Naive B cell (primary cell): Measurements from ENCODE around the gene UTS2R. TPM values are rescaled to one million over a fixed set of nuclear protein-coding genes. Genes with fewer than 3 reads are reported as not detected.
A peak's percentile ranks its signal among the peaks of the same experiment; 100 is the strongest.

ENCODE experiments used
- ATAC-seq, 2 donors: fragments of 150-1000 bp; cut with Tn5 transposase; 2 replicates each; pipeline ENCODE4 v1.10.0; 2021; ENCODE audit warnings: low read depth in 2 of 2, mild to moderate bottlenecking in 2 of 2, moderate library complexity in 2 of 2
- DNase-seq: peaks from one replicate; pipeline ENCODE4 v3.0.0; 2022
- H3K27ac Mint-ChIP-seq, 6 donors: one replicate each; pipeline ENCODE4 v1.8.0; 2020 to 2022; ENCODE audit warnings: mild to moderate bottlenecking in 6 of 6, mixed read lengths in 6 of 6, moderate library complexity in 5 of 6, inconsistent platforms in 2 of 6
- H3K27me3 Mint-ChIP-seq, 3 donors: one replicate each; pipeline ENCODE4 v1.8.0; 2021 to 2022; ENCODE audit warnings: mixed read lengths in 3 of 3, mild to moderate bottlenecking in 1 of 3
- H3K36me3 Mint-ChIP-seq, 2 donors: one replicate each; pipeline ENCODE4 v1.8.0; 2020 to 2022; ENCODE audit warnings: mixed read lengths in 2 of 2, inconsistent platforms in 1 of 2, mild to moderate bottlenecking in 1 of 2
- H3K4me1 Mint-ChIP-seq, 3 donors: one replicate each; pipeline ENCODE4 v1.8.0; 2020 to 2022; ENCODE audit warnings: mixed read lengths in 3 of 3, inconsistent platforms in 1 of 3, mild to moderate bottlenecking in 1 of 3, moderate library complexity in 1 of 3
- H3K4me3 Mint-ChIP-seq, 8 donors: one replicate each; pipeline ENCODE4 v1.8.0; 2020 to 2022; ENCODE audit warnings: mild to moderate bottlenecking in 8 of 8, mixed read lengths in 8 of 8, moderate library complexity in 8 of 8, inconsistent platforms in 2 of 8
- H3K9me3 Mint-ChIP-seq, 7 donors: one replicate each; pipeline ENCODE4 v1.8.0; 2020 to 2022; ENCODE audit warnings: mixed read lengths in 7 of 7, mild to moderate bottlenecking in 5 of 7, inconsistent platforms in 2 of 7, moderate library complexity in 1 of 7
- polyA plus RNA-seq, 6 donors: library from polyadenylated mRNA; unstranded; fragments of 300-500 nt; fragmentation: Illumina TruSeq; gene quantifications; one replicate each; pipeline ENCODE4 v1.2.3, GENCODE V29; 2021; ENCODE audit warnings: low read depth in 6 of 6

UTS2R gene
- polyA plus RNA-seq, 6 donors from 2014 or later, result not detected

DNA sequence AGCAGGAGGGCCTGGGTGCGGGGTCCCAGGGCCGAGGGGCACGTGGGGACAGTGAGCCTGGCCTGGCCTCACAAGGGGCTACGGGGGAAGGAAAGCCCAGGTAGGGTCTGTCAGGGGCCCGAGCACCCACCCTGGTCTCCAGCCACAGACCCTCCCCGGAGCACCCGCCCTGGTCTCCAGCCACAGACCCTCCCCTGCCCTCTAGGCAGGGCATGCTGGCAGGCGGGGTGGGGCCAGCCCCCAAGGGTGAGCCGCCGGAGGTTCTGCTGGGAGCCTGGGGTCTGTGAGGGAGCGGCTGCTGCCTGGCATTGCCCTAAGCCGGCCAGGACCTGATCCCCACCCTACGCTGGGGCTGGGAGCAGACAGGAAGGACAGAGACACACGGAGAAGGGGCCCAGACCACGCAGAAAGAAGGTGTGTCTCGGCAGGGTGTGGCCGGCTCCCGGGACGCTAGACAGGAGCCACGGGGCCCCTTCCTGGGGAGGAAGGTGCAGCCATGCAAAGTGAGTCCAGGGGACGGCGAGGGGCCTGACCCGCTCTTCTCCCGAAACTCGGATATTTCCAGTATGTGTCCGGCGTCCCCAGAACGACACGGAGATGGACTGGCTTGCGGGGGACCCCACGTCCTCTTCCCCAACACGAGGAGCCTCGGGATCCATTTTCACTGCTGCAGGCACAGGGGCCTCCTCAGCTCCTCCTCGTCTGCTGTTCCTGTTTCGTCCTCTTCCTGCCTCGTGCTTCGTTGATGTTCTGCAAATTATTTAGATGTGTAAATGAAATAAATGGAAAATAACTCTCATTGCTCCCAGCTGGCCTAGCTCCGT is 15.5 kb downstream of the UTS2R start:
- ATAC-seq (no peak), DNase-seq (no peak)
- peak overlapping the region in 1 of 6 donors; percentile 72 for H3K27ac Mint-ChIP-seq
- H3K4me3 Mint-ChIP-seq, result no peak overlapping the region
- peaks cover 0 to 36% (median 3%) of the 10 kb centered on the region in 3 donors for H3K27me3 Mint-ChIP-seq
- H3K9me3 Mint-ChIP-seq, result no peaks in the 10 kb centered on the region
- H3K36me3 Mint-ChIP-seq, result no peaks in the 10 kb centered on the region
- H3K4me1 Mint-ChIP-seq, result peaks cover 2 to 8% (median 7%) of the 10 kb centered on the region in 3 donors

GRCh38 chr17:82387705-82388106 is 16.1 kb downstream of the UTS2R start:
- Mint-ChIP-seq H3K27ac (peak overlapping the region in 2 of 6 donors; percentile 54 to 72), H3K27me3 (peaks cover 0 to 32% (median 3%) of the 10 kb centered on the region in 3 donors), H3K4me1 (peaks cover 2 to 8% (median 7%) of the 10 kb centered on the region in 3 donors), H3K9me3 (no peaks in the 10 kb centered on the region), H3K36me3 (no peaks in the 10 kb centered on the region), H3K4me3 (no peak overlapping the region)
- ATAC-seq (no peak), DNase-seq (no peak)

GRCh38 chr17:82388223-82388921 is 16.8 kb downstream of the UTS2R start:
- Mint-ChIP-seq H3K9me3 (no peaks in the 10 kb centered on the region), H3K27me3 (peaks cover 0 to 27% (median 3%) of the 10 kb centered on the region in 3 donors), H3K4me1 (peaks cover 2 to 8% (median 7%) of the 10 kb centered on the region in 3 donors), H3K4me3 (no peak overlapping the region), H3K36me3 (no peaks in the 10 kb centered on the region), H3K27ac (peak overlapping the region in 1 of 6 donors; percentile 54)
- DNase-seq (no peak), ATAC-seq (no peak)

DNA sequence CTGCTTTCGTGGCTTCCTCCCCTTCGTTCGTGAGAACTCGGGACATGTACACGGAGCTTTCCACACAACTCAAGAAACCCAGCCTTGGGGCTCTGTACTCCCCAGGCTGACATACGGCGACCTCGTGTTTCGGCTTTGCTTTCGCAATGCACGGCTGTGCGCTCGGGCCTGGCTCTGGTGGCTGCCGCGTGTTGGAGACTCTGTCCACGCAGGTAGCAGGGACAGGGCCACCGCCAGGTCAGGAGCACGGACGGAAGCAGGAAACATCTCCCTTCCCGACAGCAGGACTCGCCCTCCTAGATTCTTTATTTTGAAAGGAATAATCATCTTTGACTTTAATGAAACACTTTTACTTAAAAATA is 17.3 kb downstream of the UTS2R start:
- H3K9me3 Mint-ChIP-seq, result no peaks in the 10 kb centered on the region

DNA sequence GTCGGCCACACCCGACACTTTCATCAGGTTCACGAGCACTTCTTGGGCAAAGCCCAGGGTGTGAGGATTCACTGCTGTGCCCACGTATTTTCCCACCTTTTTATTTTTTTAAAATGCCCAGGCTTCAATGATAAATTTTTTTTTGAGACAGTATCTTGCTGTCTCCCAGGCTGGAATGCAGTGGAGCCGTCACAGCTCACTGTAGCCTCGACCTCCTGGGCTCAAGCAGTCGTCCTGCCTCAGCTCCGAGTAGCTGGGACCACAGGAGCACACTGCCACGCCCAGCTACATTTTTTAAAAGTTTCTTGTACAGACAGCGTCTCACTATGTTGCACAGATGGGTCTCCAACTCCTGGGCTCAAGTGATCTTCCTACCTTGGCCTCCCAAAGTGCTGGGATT is 17.8 kb downstream of the UTS2R start:
- Mint-ChIP-seq H3K4me1 (peaks cover 2 to 8% (median 7%) of the 10 kb centered on the region in 3 donors), H3K27ac (no peak overlapping the region), H3K4me3 (no peak overlapping the region), H3K9me3 (no peaks in the 10 kb centered on the region), H3K36me3 (no peaks in the 10 kb centered on the region), H3K27me3 (peaks cover 0 to 23% (median 0%) of the 10 kb centered on the region in 3 donors)
- DNase-seq (no peak), ATAC-seq (no peak)

More for the DNA sequence above, 17.3 kb downstream of the UTS2R start:
- Mint-ChIP-seq H3K27ac (no peak overlapping the region), H3K27me3 (peaks cover 0 to 23% (median under 1%) of the 10 kb centered on the region in 3 donors), H3K36me3 (no peaks in the 10 kb centered on the region), H3K4me3 (no peak overlapping the region), H3K4me1 (peaks cover 2 to 8% (median 7%) of the 10 kb centered on the region in 3 donors)
- ATAC-seq (no peak), DNase-seq (no peak)

GRCh38 chr17:82390015-82390859 is 18.7 kb downstream of the UTS2R start:
- no peak overlapping the region for H3K27ac Mint-ChIP-seq
- H3K27me3 Mint-ChIP-seq, result peaks cover 0 to 17% (median 0%) of the 10 kb centered on the region in 3 donors
- no peaks in the 10 kb centered on the region for H3K36me3 Mint-ChIP-seq
- no peak overlapping the region for H3K4me3 Mint-ChIP-seq
- no peaks in the 10 kb centered on the region for H3K9me3 Mint-ChIP-seq
- no peak for DNase-seq
- H3K4me1 Mint-ChIP-seq, result peaks cover 2 to 8% (median 7%) of the 10 kb centered on the region in 3 donors
- no peak for ATAC-seq

DNA sequence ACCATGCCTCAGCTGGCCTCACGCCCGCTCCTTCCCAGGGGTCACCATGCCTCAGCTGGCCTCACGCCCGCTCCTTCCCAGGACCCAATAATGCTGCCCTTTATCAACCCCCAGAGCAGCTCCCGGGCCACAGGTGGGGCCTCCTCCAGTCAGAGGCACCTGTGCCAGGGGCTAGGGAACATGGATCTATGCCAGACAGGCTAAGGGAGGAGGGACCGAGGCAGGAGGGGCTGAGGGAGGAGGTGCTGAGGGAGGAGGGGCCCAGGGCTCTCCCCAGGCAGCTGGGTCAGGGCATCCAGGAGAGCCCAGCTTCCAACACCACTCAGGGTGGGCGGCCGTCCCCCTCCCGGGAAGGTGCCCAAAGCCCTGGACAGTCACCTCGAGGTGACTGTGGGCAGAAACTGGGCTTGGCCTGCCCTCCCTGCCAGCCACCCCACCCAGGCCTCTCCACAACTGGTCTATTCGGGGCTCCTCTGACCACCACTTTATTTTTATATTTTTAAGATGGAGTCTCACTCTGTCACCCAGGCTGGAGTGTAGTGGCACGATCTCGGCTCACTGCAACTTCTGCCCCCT is 19.4 kb downstream of the UTS2R start:
- Mint-ChIP-seq H3K27me3 (peaks cover 0 to 13% (median 0%) of the 10 kb centered on the region in 3 donors), H3K27ac (no peak overlapping the region), H3K4me3 (no peak overlapping the region), H3K4me1 (peaks cover 2 to 8% (median 8%) of the 10 kb centered on the region in 3 donors), H3K36me3 (peaks cover 0 to under 1% of the 10 kb centered on the region in 2 donors), H3K9me3 (no peaks in the 10 kb centered on the region)
- ATAC-seq (no peak), DNase-seq (no peak)

GRCh38 chr17:82391496-82392066 is 20.0 kb downstream of the UTS2R start:
- peaks cover 0 to 7% of the 10 kb centered on the region in 2 donors for H3K36me3 Mint-ChIP-seq
- no peak overlapping the region for H3K4me3 Mint-ChIP-seq
- H3K4me1 Mint-ChIP-seq, result peaks cover 2 to 14% (median 8%) of the 10 kb centered on the region in 3 donors
- no peak for DNase-seq
- H3K27me3 Mint-ChIP-seq, result peaks cover 0 to 7% (median 0%) of the 10 kb centered on the region in 3 donors
- H3K27ac Mint-ChIP-seq, result no peak overlapping the region
- ATAC-seq, result no peak
- H3K9me3 Mint-ChIP-seq, result no peaks in the 10 kb centered on the region

- H3K27me3 Mint-ChIP-seq, result peaks cover 0 to 6% (median 0%) of the 10 kb centered on the region in 3 donors
- no peak overlapping the region for H3K4me3 Mint-ChIP-seq
- no peak for DNase-seq
- H3K4me1 Mint-ChIP-seq, result peaks cover 2 to 13% (median 7%) of the 10 kb centered on the region in 3 donors
- no peaks in the 10 kb centered on the region for H3K9me3 Mint-ChIP-seq
- ATAC-seq, result no peak
- peaks cover 0 to 12% of the 10 kb centered on the region in 2 donors for H3K36me3 Mint-ChIP-seq
- no peak overlapping the region for H3K27ac Mint-ChIP-seq
These were observed 20.8 kb downstream of the UTS2R start for GRCh38 chr17:82392209-82392920.

- H3K4me3 Mint-ChIP-seq, result no peak overlapping the region
- H3K4me1 Mint-ChIP-seq, result peaks cover 0 to 8% (median 1%) of the 10 kb centered on the region in 3 donors
- H3K9me3 Mint-ChIP-seq, result no peaks in the 10 kb centered on the region
- H3K27ac Mint-ChIP-seq, result no peak overlapping the region
- peaks cover 0 to 12% of the 10 kb centered on the region in 2 donors for H3K36me3 Mint-ChIP-seq
- DNase-seq (no peak), ATAC-seq (no peak)
- peaks cover 0 to under 1% (median 0%) of the 10 kb centered on the region in 3 donors for H3K27me3 Mint-ChIP-seq
These were observed 21.4 kb downstream of the UTS2R start for GRCh38 chr17:82392941-82393340.

- H3K9me3 Mint-ChIP-seq, result no peaks in the 10 kb centered on the region
- no peak for ATAC-seq
- H3K4me1 Mint-ChIP-seq, result peaks cover 0 to 7% (median 0%) of the 10 kb centered on the region in 3 donors
- H3K27me3 Mint-ChIP-seq, result no peaks in the 10 kb centered on the region
- no peak for DNase-seq
- no peak overlapping the region for H3K27ac Mint-ChIP-seq
- peaks cover 0 to 12% of the 10 kb centered on the region in 2 donors for H3K36me3 Mint-ChIP-seq
- H3K4me3 Mint-ChIP-seq, result no peak overlapping the region
These were observed 22.7 kb downstream of the UTS2R start for GRCh38 chr17:82394278-82394677.
